HG03575 (cell line): ENCODE measurements around the gene UBTD1.
"Not testable (repeated sequence)": the region's sequence is repeated elsewhere in the genome, so short reads cannot be mapped to it uniquely, and the experiment has no call there.

Source experiments
- ATAC-seq: cut with Tn5 transposase; IDR thresholded peaks from one replicate; pipeline ENCODE4 v1.9.1; 2021; ENCODE audit not compliant: unreplicated experiment, insufficient number of reproducible peaks, low FRiP score; ENCODE audit errors: extremely low read depth

UBTD1 gene

GRCh38 chr10:97498841-97499560, at the start of gene UBTD1:
Gene UBTD1 (plus strand): TSS chr10:97498924. CDS start chr10:97499204, 280 bp downstream.
- no peak for ATAC-seq

GRCh38 chr10:97450828-97451227, 47.9 kb upstream of the UBTD1 start:
- ATAC-seq = no peak

- no peak for ATAC-seq
Measured at GRCh38 chr10:97451605-97452004, 47.1 kb upstream of the UBTD1 start.

- ATAC-seq = no peak
Measured at GRCh38 chr10:97452352-97452751, 46.4 kb upstream of the UBTD1 start.

- no peak for ATAC-seq
Measured at GRCh38 chr10:97454330-97455036, 44.2 kb upstream of the UBTD1 start.

GRCh38 chr10:97456034-97456685, 42.6 kb upstream of the UBTD1 start:
- no peak for ATAC-seq

- ATAC-seq = no peak
Measured at GRCh38 chr10:97456686-97457065, 42.0 kb upstream of the UBTD1 start.

- ATAC-seq = no peak
Measured at GRCh38 chr10:97459111-97459510, 39.6 kb upstream of the UBTD1 start.

GRCh38 chr10:97459933-97460332, 38.8 kb upstream of the UBTD1 start:
- ATAC-seq = no peak

- ATAC-seq = no peak
Measured at GRCh38 chr10:97462309-97462708, 36.4 kb upstream of the UBTD1 start.

- no peak for ATAC-seq
Measured at GRCh38 chr10:97463363-97464132, 35.2 kb upstream of the UBTD1 start.

- ATAC-seq = no peak
Measured at GRCh38 chr10:97464226-97464625, 34.5 kb upstream of the UBTD1 start.

GRCh38 chr10:97465982-97466381, 32.7 kb upstream of the UBTD1 start:
- no peak for ATAC-seq

- no peak for ATAC-seq
Measured at GRCh38 chr10:97466755-97467154, 32.0 kb upstream of the UBTD1 start.

- no peak for ATAC-seq
Measured at GRCh38 chr10:97468162-97468561, 30.6 kb upstream of the UBTD1 start.

GRCh38 chr10:97468781-97469180, 29.9 kb upstream of the UBTD1 start:
- not testable (repeated sequence) for ATAC-seq

- ATAC-seq = no peak
Measured at GRCh38 chr10:97474918-97475317, 23.8 kb upstream of the UBTD1 start.

GRCh38 chr10:97475936-97476594, 22.7 kb upstream of the UBTD1 start:
- ATAC-seq = no peak

GRCh38 chr10:97479410-97479809, 19.3 kb upstream of the UBTD1 start:
- not testable (repeated sequence) for ATAC-seq
